Mesenchymal stem cell (in vitro differentiated cells and primary cell): Measurements from ENCODE around the gene PAX5.
A peak's percentile ranks its signal among the peaks of the same experiment; 100 is the strongest.

Experiments used
- DNase-seq: peaks from one replicate; pipeline ENCODE4 v3.0.0-alpha.2; 2013
- H2AFZ ChIP-seq: one replicate; pipeline ENCODE4 v1.6.1; 2013; ENCODE audit warnings: low read depth, mild to moderate bottlenecking, control low read depth, inconsistent platforms, low read length, moderate library complexity
- H2AK5ac ChIP-seq: 2 replicates; pipeline ENCODE4 v1.6.1; 2013; ENCODE audit warnings: low read length, moderate library complexity, mild to moderate bottlenecking, inconsistent platforms; ENCODE audit not compliant: severe bottlenecking
- H2BK120ac ChIP-seq: one replicate; pipeline ENCODE4 v1.6.1; 2013; ENCODE audit warnings: low read depth, mild to moderate bottlenecking, inconsistent platforms, low read length, moderate library complexity
- H2BK12ac ChIP-seq, 2 experiments: one replicate each; pipeline ENCODE4 v1.6.1; 2013; ENCODE audit warnings: inconsistent platforms in 2 of 2, low read length in 2 of 2, mild to moderate bottlenecking in 2 of 2, moderate library complexity in 2 of 2, control low read depth in 1 of 2
- H2BK15ac ChIP-seq: one replicate; pipeline ENCODE4 v1.6.1; 2013; ENCODE audit warnings: mild to moderate bottlenecking, low read depth, inconsistent platforms; ENCODE audit not compliant: poor library complexity, severe bottlenecking
- H2BK5ac ChIP-seq: 2 replicates; pipeline ENCODE4 v1.6.1; 2013; ENCODE audit warnings: low read depth, mild to moderate bottlenecking, low read length, control low read depth, inconsistent platforms; ENCODE audit not compliant: poor library complexity, severe bottlenecking
- H3K14ac ChIP-seq, 2 experiments: one replicate each; pipeline ENCODE4 v1.6.1; 2013; ENCODE audit warnings: inconsistent platforms in 2 of 2, low read length in 2 of 2, control low read depth in 1 of 2, mild to moderate bottlenecking in 1 of 2, moderate library complexity in 1 of 2
- H3K18ac ChIP-seq, 2 experiments: one replicate each; pipeline ENCODE4 v1.6.1; 2013; ENCODE audit warnings: inconsistent platforms in 2 of 2, low read length in 2 of 2, control low read depth in 1 of 2, low read depth in 1 of 2, mild to moderate bottlenecking in 1 of 2
- H3K23ac ChIP-seq, 2 experiments: one replicate each; pipeline ENCODE4 v1.6.1; 2013; ENCODE audit warnings: inconsistent platforms in 2 of 2, low read length in 2 of 2, mild to moderate bottlenecking in 2 of 2, moderate library complexity in 2 of 2, control low read depth in 1 of 2
- H3K27ac ChIP-seq: 2 replicates; pipeline ENCODE4 v1.5.1; 2013; ENCODE audit warnings: mild to moderate bottlenecking, moderate library complexity, low read length, control low read depth, inconsistent platforms; ENCODE audit not compliant: poor library complexity, severe bottlenecking
- H3K27me3 ChIP-seq, 2 experiments: 2 replicates each; pipeline versions ENCODE4 v1.6.1 to v1.7.0; 2013; ENCODE audit warnings: low read length in 2 of 2, mild to moderate bottlenecking in 2 of 2, moderate library complexity in 2 of 2, control low read depth in 1 of 2, inconsistent platforms in 1 of 2; ENCODE audit not compliant: control insufficient read depth in 1 of 2, insufficient read depth in 1 of 2
- H3K36me3 ChIP-seq, 2 experiments: 2 replicates each; pipeline versions ENCODE4 v1.6.1 to v1.7.0; 2013; ENCODE audit warnings: low read length in 2 of 2, control low read depth in 1 of 2, inconsistent platforms in 1 of 2, low read depth in 1 of 2, mild to moderate bottlenecking in 1 of 2; ENCODE audit not compliant: insufficient read depth in 2 of 2, control insufficient read depth in 1 of 2
- H3K4ac ChIP-seq, 2 experiments: one replicate each; pipeline ENCODE4 v1.6.1; 2013; ENCODE audit warnings: inconsistent platforms in 2 of 2, low read length in 2 of 2, mild to moderate bottlenecking in 2 of 2, moderate library complexity in 2 of 2, control low read depth in 1 of 2, low read depth in 1 of 2
- H3K4me1 ChIP-seq: 2 replicates; pipeline ENCODE4 v1.6.1; 2013; ENCODE audit warnings: low read depth, low read length, control low read depth; ENCODE audit not compliant: control insufficient read depth, insufficient read depth
- H3K4me2 ChIP-seq: 2 replicates; pipeline ENCODE4 v1.6.1; 2013; ENCODE audit warnings: low read length, mild to moderate bottlenecking, inconsistent platforms; ENCODE audit not compliant: poor library complexity, severe bottlenecking
- H3K4me3 ChIP-seq, 2 experiments: 2 replicates each; pipeline versions ENCODE4 v1.5.1 to v1.7.0; 2013; ENCODE audit warnings: low read length in 2 of 2, mild to moderate bottlenecking in 2 of 2, control low read depth in 1 of 2, low read depth in 1 of 2; ENCODE audit not compliant: insufficient read depth in 1 of 2
- H3K79me1 ChIP-seq: replicated peaks from 2 replicates; pipeline ENCODE4 v1.6.1; 2013; ENCODE audit warnings: mild to moderate bottlenecking, control low read depth, low read length, inconsistent platforms; ENCODE audit not compliant: poor library complexity, severe bottlenecking
- H3K9ac ChIP-seq: 2 replicates; pipeline ENCODE4 v1.7.0; 2013; ENCODE audit warnings: mild to moderate bottlenecking, low read length, moderate library complexity
- H3K9me3 ChIP-seq: 2 replicates; pipeline ENCODE4 v1.7.0; 2013; ENCODE audit warnings: mild to moderate bottlenecking, low read length; ENCODE audit not compliant: control insufficient read depth
- H4K8ac ChIP-seq: one replicate; pipeline ENCODE4 v1.6.1; 2013; ENCODE audit warnings: inconsistent platforms, mild to moderate bottlenecking, low read length, moderate library complexity
- H4K91ac ChIP-seq: one replicate; pipeline ENCODE4 v1.6.1; 2013; ENCODE audit warnings: mild to moderate bottlenecking, low read length, inconsistent platforms
- WGBS: methylation state at CpG from one replicate; pipeline ENCODE4 v1.1.7; 2013; ENCODE audit warnings: mixed read lengths; 5-methylcytosine and 5-hydroxymethylcytosine counted together

Gene PAX5

GRCh38 chr9:37026113-37026930 lies 7.7 kb downstream of the PAX5 start:
- H4K8ac ChIP-seq: no peak overlapping the region
- no peak overlapping the region for H2BK15ac ChIP-seq
- no peak overlapping the region for H4K91ac ChIP-seq
- no peak overlapping the region for H2BK5ac ChIP-seq
- no peak overlapping the region for H2BK12ac ChIP-seq
- H3K4ac ChIP-seq: no peak overlapping the region
- no peak overlapping the region for H3K14ac ChIP-seq
- no peaks in the 10 kb centered on the region for H3K79me1 ChIP-seq
- no peak overlapping the region for H3K18ac ChIP-seq
- no peaks in the 10 kb centered on the region for H3K36me3 ChIP-seq
- 4% methylated on average over 61 of the region's 62 CpGs for WGBS
- H3K9me3 ChIP-seq: peaks cover 11% of the 10 kb centered on the region
- no peak overlapping the region for H2BK120ac ChIP-seq
- peaks cover 31% of the 10 kb centered on the region for H3K4me1 ChIP-seq
- H2AK5ac ChIP-seq: no peak overlapping the region
- no peak overlapping the region for H3K27ac ChIP-seq
- no peak overlapping the region for H3K4me2 ChIP-seq
- H3K4me3 ChIP-seq: peak overlapping the region in 1 of 2 experiments; percentile 77
- H2AFZ ChIP-seq: no peak overlapping the region
- DNase-seq: no peak
- H3K23ac ChIP-seq: peak overlapping the region in 1 of 2 experiments; percentile 14
- H3K27me3 ChIP-seq: peaks cover 98 to 100% of the 10 kb centered on the region in 2 experiments
- H3K9ac ChIP-seq: no peak overlapping the region

- Histone ChIP-seq H3K4ac (no peak overlapping the region), H3K36me3 (no peaks in the 10 kb centered on the region), H3K23ac (no peak overlapping the region), H2AFZ (no peak overlapping the region), H3K9me3 (peaks cover 11% of the 10 kb centered on the region), H3K4me2 (peak overlapping the region; percentile 70), H3K4me3 (peak overlapping the region in 1 of 2 experiments; percentile 77), H4K8ac (no peak overlapping the region), H2BK120ac (no peak overlapping the region), H2BK12ac (no peak overlapping the region), H3K79me1 (no peaks in the 10 kb centered on the region), H3K14ac (no peak overlapping the region), H3K4me1 (peaks cover 31% of the 10 kb centered on the region), H3K9ac (no peak overlapping the region), H2BK15ac (no peak overlapping the region), H2BK5ac (no peak overlapping the region), H3K18ac (no peak overlapping the region), H3K27ac (no peak overlapping the region), H3K27me3 (peaks cover 95 to 100% of the 10 kb centered on the region in 2 experiments), H2AK5ac (no peak overlapping the region), H4K91ac (no peak overlapping the region)
- 8% methylated on average over 8 of the region's 9 CpGs for WGBS
- DNase-seq: no peak
Observed at GRCh38 chr9:37025823-37026112, 8.3 kb downstream of the PAX5 start.

- no peak overlapping the region for H3K23ac ChIP-seq
- H3K4me3 ChIP-seq: peak overlapping the region; percentile 26 to 77
- H3K27ac ChIP-seq: no peak overlapping the region
- H3K4ac ChIP-seq: no peak overlapping the region
- H3K4me1 ChIP-seq: peaks cover 29% of the 10 kb centered on the region
- no peaks in the 10 kb centered on the region for H3K79me1 ChIP-seq
- H2BK5ac ChIP-seq: no peak overlapping the region
- peak overlapping the region; percentile 70 for H3K4me2 ChIP-seq
- H3K9me3 ChIP-seq: peaks cover 11% of the 10 kb centered on the region
- no peaks in the 10 kb centered on the region for H3K36me3 ChIP-seq
- 16% methylated on average over 32 of the region's 36 CpGs for WGBS
- no peak overlapping the region for H3K14ac ChIP-seq
- H4K91ac ChIP-seq: no peak overlapping the region
- DNase-seq: no peak
- no peak overlapping the region for H2BK12ac ChIP-seq
- H2BK15ac ChIP-seq: no peak overlapping the region
- no peak overlapping the region for H3K18ac ChIP-seq
- H2AFZ ChIP-seq: no peak overlapping the region
- no peak overlapping the region for H2AK5ac ChIP-seq
- H3K27me3 ChIP-seq: peaks cover 95 to 100% of the 10 kb centered on the region in 2 experiments
- no peak overlapping the region for H3K9ac ChIP-seq
- no peak overlapping the region for H2BK120ac ChIP-seq
- H4K8ac ChIP-seq: no peak overlapping the region
Observed at GRCh38 chr9:37025071-37025822, 8.8 kb downstream of the PAX5 start.

GRCh38 chr9:37017546-37017945 lies 16.5 kb downstream of the PAX5 start:
- Histone ChIP-seq H3K14ac (no peak overlapping the region), H2AK5ac (no peak overlapping the region), H2AFZ (no peak overlapping the region), H4K91ac (no peak overlapping the region), H3K4me2 (no peak overlapping the region), H2BK120ac (no peak overlapping the region), H3K4ac (no peak overlapping the region), H3K18ac (no peak overlapping the region), H3K27ac (no peak overlapping the region), H3K9me3 (peaks cover 2% of the 10 kb centered on the region), H3K9ac (no peak overlapping the region), H2BK15ac (no peak overlapping the region), H3K36me3 (no peaks in the 10 kb centered on the region), H3K27me3 (peaks cover 79 to 91% of the 10 kb centered on the region in 2 experiments), H3K23ac (no peak overlapping the region), H3K4me3 (no peak overlapping the region), H3K4me1 (no peaks in the 10 kb centered on the region), H3K79me1 (no peaks in the 10 kb centered on the region), H2BK5ac (no peak overlapping the region), H4K8ac (no peak overlapping the region), H2BK12ac (no peak overlapping the region)
- no peak for DNase-seq
- WGBS: 82% methylated on average over 8 of the region's 8 CpGs
